Esophagus muscularis mucosa (tissue), 4 donors: Measurements from ENCODE around the gene RNF149. TPM values are rescaled to one million over a fixed set of nuclear protein-coding genes. Genes with fewer than 3 reads are reported as not detected.
A peak's percentile ranks its signal among the peaks of the same experiment; 100 is the strongest.
"Not testable (repeated sequence)": the region's sequence is repeated elsewhere in the genome, so short reads cannot be mapped to it uniquely, and the experiment has no call there.

Experiments used
- DNase-seq: peaks from one replicate; pipeline ENCODE4 v3.0.0-alpha.2; 2017; ENCODE audit errors: extremely low spot score
- H3K27ac ChIP-seq, 4 donors: fragments of 200-600 bp; sonication (generic); replicated peaks in 1 of 4; 1 replicate in 3 of 4; 2 replicates in 1 of 4; pipeline ENCODE4 v1.5.1; 2016 to 2019; ENCODE audit warnings: mild to moderate bottlenecking in 1 of 4
- H3K27me3 ChIP-seq, 4 donors: fragments of 200-600 bp; sonication (generic); one replicate each; pipeline versions ENCODE4 v1.5.1 to v1.6.0; 2016 to 2019
- H3K36me3 ChIP-seq, 4 donors: fragments of 200-600 bp; sonication (generic); one replicate each; pipeline ENCODE4 v1.5.1; 2016 to 2019
- H3K4me1 ChIP-seq, 4 donors: fragments of 200-600 bp; sonication (generic); one replicate each; pipeline ENCODE4 v1.5.1; 2016 to 2019
- H3K4me3 ChIP-seq, 4 donors: fragments of 200-600 bp; sonication (generic); 1 replicate in 2 of 4; 2 replicates in 2 of 4; pipeline ENCODE4 v1.5.1; 2016 to 2019; ENCODE audit warnings: mild to moderate bottlenecking in 4 of 4, moderate library complexity in 1 of 4
- H3K9me3 ChIP-seq, 4 donors: fragments of 200-600 bp; sonication (generic); 1 replicate in 3 of 4; 2 replicates in 1 of 4; pipeline ENCODE4 v1.5.1; 2016 to 2019
- CTCF ChIP-seq, 3 experiments: fragments of 200-600 bp in 2 of 3; fragments of 450-650 bp in 1 of 3; sonication (generic) in 2 of 3; IDR thresholded peaks; one replicate each; pipeline ENCODE4 v1.5.1; 2017 to 2019; ENCODE audit warnings: antibody characterized with exemption in 3 of 3, mild to moderate bottlenecking in 2 of 3, moderate library complexity in 1 of 3
- EP300 ChIP-seq: sonication (generic); formaldehyde crosslinking; IDR thresholded peaks from one replicate; pipeline ENCODE4 v1.6.1; 2017; ENCODE audit warnings: antibody characterized with exemption
- POLR2A ChIP-seq: fragments of 450-650 bp; IDR thresholded peaks from one replicate; pipeline ENCODE4 v1.6.1; 2017; ENCODE audit warnings: antibody characterized with exemption, moderate library complexity, mild to moderate bottlenecking, low read depth
- POLR2AphosphoS5 ChIP-seq, 2 donors: sonication (generic); formaldehyde crosslinking; IDR thresholded peaks; one replicate each; pipeline ENCODE4 v1.6.1; 2017; ENCODE audit warnings: antibody characterized with exemption in 2 of 2
- WGBS: methylation state at CpG from one replicate; pipeline ENCODE4 v1.1.5; 2018; 5-methylcytosine and 5-hydroxymethylcytosine counted together
- intact Hi-C: fragments of 100-400 bp; cut with DNase I; formaldehyde crosslinking; loops from one replicate; pipeline ENCODE4 v1.15.1; 2023
- total RNA-seq, 4 donors: library from RNA; depleted of rRNA; stranded (reverse); fragments of >200 nt; gene quantifications; one replicate each; pipeline versions ENCODE4 v1.1.0 to v1.2.1, GENCODE V29; 2016

RNF149 gene
- total RNA-seq, 4 donors from 2014 or later = 29.5 to 66.6 (median 40.0) TPM

- Histone ChIP-seq H3K27ac (no peak overlapping the region), H3K4me3 (no peak overlapping the region), H3K9me3 (no peaks in the 10 kb centered on the region), H3K27me3 (no peaks in the 10 kb centered on the region), H3K36me3 (no peaks in the 10 kb centered on the region), H3K4me1 (peaks cover 0 to 4% (median 0%) of the 10 kb centered on the region in 4 donors)
- DNase-seq = no peak
- intact Hi-C loops = no loop called here
- TF ChIP-seq EP300 (no peak), CTCF (IDR thresholded peaks at IDR 0.05) (no peak)
- 83% methylated on average over 5 of the region's 5 CpGs for WGBS
These were observed 67.3 kb downstream of the RNF149 start for GRCh38 chr2:101241158-101241557.

- intact Hi-C loops, H3K27me3 ChIP-seq, H3K9me3 ChIP-seq, H3K36me3 ChIP-seq, H3K4me3 ChIP-seq, H3K27ac ChIP-seq, H3K4me1 ChIP-seq, DNase-seq: not testable (repeated sequence)
- WGBS = 34% methylated on average over 2 of the region's 2 CpGs
- peak in 1 of 3 experiments; percentile 29 for TF ChIP-seq CTCF (IDR thresholded peaks at IDR 0.05)
These were observed 67.8 kb downstream of the RNF149 start for GRCh38 chr2:101240694-101241093.

- H3K4me3 ChIP-seq, H3K4me1 ChIP-seq, H3K27me3 ChIP-seq, H3K27ac ChIP-seq, H3K36me3 ChIP-seq, DNase-seq, intact Hi-C loops, H3K9me3 ChIP-seq: not testable (repeated sequence)
- 76% methylated on average over 2 of the region's 2 CpGs for WGBS
These were observed 68.8 kb downstream of the RNF149 start for GRCh38 chr2:101239760-101240118.

GRCh38 chr2:101238930-101239759 lies 69.4 kb downstream of the RNF149 start:
- TF ChIP-seq EP300 (no peak), POLR2AphosphoS5 (IDR thresholded peaks at IDR 0.05) (no peak), CTCF (IDR thresholded peaks at IDR 0.05) (no peak), POLR2A (no peak)
- DNase-seq = no peak
- peaks cover 0 to 4% (median 0%) of the 10 kb centered on the region in 4 donors for H3K9me3 ChIP-seq
- H3K36me3 ChIP-seq = no peaks in the 10 kb centered on the region
- WGBS = 88% methylated on average over 12 of the region's 12 CpGs
- intact Hi-C loops = no loop called here
- H3K4me3 ChIP-seq = no peak overlapping the region
- H3K4me1 ChIP-seq = peaks cover 0 to 4% (median 0%) of the 10 kb centered on the region in 4 donors
- H3K27me3 ChIP-seq = no peaks in the 10 kb centered on the region
- H3K27ac ChIP-seq = no peak overlapping the region

GRCh38 chr2:101237944-101238343 lies 70.6 kb downstream of the RNF149 start:
- H3K27me3 ChIP-seq, H3K9me3 ChIP-seq, H3K4me1 ChIP-seq, DNase-seq, intact Hi-C loops, H3K27ac ChIP-seq, H3K36me3 ChIP-seq, H3K4me3 ChIP-seq: not testable (repeated sequence)
- WGBS = 50% methylated on average over 5 of the region's 5 CpGs

- H3K9me3 ChIP-seq, H3K27me3 ChIP-seq, H3K4me3 ChIP-seq, H3K27ac ChIP-seq, H3K36me3 ChIP-seq, H3K4me1 ChIP-seq, DNase-seq, intact Hi-C loops: not testable (repeated sequence)
- 69% methylated on average over 1 of the region's 1 CpG for WGBS
These were observed 72.5 kb downstream of the RNF149 start for GRCh38 chr2:101235956-101236355.
